HG02884 (cell line): Measurements from ENCODE around the gene CRAMP1.

Experiments used
- ATAC-seq: cut with Tn5 transposase; IDR thresholded peaks from one replicate; pipeline ENCODE4 v1.9.1; 2021; ENCODE audit warnings: mild to moderate bottlenecking, moderate library complexity; ENCODE audit not compliant: unreplicated experiment

Gene CRAMP1

DNA sequence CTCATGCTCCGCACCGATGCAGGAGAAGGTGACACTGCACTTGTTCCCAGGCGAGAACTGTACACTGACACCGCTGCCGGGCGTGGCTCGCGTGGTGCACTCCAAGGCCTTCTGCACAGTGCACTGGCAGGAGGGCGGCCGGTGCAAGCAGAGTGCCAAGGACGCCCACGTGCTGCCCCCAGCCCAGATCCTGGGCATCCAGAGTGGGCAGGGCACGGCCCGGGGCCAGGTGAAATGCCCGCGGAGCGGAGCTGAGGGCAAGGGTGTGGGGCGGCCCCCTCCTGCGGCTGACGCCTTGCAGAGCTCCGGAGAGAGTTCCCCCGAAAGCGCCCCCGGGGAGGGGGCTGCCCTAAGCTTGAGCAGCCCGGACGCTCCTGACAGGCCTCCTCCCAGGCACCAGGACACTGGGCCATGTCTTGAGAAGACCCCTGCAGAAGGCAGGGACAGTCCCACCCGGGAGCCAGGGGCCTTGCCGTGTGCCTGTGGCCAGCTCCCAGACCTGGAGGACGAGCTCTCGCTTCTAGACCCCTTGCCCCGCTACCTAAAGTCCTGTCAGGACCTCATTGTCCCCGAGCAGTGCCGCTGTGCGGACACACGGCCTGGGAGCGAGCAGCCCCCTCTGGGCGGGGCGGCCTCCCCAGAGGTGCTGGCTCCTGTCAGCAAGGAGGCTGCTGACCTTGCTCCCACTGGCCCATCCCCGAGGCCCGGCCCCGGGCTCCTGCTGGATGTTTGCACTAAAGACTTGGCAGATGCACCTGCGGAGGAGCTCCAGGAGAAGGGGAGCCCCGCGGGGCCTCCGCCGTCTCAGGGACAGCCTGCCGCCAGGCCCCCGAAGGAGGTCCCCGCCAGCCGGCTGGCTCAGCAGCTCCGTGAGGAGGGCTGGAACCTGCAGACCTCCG, 44.0 kb downstream of the CRAMP1 start:
- ATAC-seq, result no peak

DNA sequence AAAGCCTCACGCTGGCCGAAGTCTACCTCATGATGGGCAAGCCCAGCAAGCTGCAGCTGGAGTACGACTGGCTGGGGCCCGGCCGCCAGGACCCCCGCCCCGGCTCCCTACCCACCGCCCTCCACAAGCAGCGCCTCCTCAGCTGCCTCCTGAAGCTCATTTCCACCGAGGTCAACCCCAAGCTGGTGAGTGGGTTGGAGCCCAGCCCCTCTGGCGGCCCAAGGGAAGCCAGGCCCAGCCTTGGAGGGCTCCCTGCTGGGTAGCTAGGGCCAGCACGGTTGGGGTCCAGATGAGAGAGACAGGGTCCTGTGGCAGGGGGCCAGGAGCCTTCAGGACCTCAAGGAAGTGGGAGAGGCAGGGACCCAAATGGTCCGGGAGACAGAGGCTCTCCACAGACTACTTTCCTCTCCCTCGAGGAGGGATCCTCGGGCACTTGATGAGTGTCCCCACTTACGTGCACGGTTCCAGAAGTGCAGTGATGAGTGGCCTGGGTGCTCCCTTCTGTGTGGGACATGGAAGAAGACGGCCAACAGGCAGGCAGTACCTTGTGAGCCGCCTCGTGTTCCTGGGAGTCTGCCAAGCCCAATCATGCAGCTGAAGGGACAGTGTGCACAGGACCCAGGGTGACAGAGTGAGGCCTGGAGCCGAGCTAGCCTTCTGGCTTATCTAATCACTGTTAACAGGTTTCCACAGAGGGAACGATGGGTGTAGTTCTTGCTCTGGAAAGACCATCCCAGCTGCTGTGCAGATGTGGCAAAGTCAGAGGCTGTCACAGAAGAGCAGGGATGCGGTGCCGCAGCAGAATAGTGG, 44.9 kb downstream of the CRAMP1 start:
- no peak for ATAC-seq

DNA sequence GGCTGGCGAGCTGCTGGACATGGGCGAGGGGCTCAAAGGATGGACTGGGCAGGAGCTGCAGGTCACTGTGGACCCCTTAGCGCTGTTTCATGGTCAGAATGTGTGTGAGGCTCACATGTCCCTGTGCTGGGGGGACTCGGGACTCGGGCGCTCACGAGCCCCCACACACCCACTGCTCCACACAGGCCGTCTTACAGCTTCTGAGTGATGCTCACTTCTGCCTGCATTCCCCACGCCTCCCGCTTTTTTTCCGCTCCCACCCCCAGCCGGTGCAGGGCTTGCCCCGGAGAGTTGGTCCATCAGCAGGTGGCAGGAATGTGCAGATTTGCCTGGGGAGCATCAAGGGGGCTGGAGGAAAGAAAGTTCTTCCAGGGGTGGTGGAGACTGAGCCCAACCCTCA, 45.7 kb downstream of the CRAMP1 start:
- ATAC-seq, result no peak

DNA sequence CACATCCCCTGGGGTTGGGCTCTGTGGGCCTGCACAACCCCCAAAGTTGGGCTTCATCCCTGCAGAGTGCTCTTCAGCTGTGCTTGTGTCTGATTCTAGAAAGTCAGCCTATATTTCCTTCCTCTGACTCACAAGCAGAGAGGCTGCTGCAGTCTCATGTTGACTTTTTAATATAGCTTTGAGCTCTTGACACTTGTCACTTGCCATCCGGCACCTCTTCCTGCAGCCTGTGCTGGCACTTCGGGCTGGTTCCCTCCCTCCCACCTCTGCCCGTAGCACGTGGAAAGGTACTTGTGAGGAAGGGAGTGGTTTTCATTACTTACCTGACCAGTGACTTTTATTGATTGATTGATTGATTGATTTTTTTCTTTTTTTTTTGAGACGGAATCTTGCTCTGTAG, 46.9 kb downstream of the CRAMP1 start:
- no peak for ATAC-seq

DNA sequence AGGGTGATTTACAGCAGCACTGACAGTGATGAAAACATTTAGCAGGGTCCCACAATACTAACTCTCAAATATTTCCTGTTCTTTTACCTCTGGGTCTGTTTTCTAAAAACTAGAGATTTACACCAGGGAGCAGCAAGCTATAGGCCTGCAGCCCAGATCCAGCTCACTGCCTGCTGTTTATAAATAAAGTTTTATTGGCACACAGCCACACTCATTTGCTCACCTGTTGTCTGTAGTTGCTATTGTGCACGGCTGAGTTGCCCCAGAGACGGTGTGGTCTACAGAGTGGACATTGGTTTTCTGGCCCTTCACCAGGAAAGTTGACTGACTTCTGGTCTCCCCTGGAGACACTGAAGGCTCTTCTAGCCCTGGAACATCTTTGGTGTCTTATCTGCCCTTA, 49.7 kb downstream of the CRAMP1 start:
- ATAC-seq, result no peak

DNA sequence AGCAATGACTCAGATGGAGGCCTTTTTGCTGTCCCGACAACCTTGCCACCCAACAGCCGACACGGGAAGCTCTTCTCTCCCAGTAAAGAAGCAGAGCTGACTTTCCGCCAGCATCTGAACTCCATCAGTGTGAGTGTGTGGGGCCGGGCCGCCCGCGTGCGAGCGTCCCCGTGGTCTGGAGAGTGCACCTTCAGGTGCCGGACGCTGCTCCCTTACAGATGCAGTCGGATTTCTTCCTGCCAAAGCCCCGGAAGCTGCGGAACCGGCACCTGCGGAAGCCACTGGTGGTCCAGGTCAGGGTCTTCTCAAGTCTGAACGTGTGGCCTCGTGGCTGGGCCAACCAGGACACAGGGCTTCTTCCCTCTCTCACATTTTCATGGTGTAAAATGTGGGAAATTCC, 50.4 kb downstream of the CRAMP1 start:
- ATAC-seq, result no peak

DNA sequence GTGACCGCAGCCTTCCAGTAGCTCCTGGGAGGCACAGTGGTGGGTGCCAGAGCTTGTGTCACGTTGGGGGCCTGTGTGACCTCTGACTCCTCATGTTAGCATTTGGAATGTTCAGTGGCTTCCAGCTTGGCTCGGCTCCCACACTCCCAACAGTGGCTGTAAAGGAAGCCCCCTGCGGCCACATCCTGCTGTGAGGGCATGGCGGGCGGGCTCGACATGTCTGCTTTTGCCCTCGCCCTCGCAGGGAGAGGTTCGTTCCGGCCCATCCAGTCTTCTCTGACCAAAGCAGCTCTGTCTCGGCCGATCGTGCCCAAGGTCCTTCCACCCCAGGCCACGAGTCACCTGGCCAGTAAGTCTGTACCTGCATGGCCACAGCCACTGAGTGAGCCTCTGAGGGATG, 53.7 kb downstream of the CRAMP1 start:
- ATAC-seq, result no peak

DNA sequence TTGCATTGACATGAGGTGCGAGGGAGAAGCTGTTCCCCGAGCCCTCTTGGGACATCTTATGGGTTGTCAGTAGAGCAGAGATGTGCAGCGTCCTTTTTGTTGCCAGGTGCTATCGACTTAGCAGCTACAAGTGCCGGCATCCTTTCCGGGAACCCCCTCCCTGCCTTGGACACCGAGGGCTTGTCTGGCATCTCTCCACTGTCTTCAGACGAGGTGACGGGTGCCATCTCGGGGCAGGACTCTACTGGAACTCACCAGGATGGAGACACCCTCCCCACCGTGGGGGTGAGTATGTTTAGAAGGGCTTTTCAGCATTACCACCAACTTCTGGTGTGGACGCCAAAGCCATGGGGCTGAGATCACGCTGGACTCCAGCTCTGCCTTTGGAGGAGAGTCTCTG, 54.2 kb downstream of the CRAMP1 start:
- ATAC-seq, result no peak

DNA sequence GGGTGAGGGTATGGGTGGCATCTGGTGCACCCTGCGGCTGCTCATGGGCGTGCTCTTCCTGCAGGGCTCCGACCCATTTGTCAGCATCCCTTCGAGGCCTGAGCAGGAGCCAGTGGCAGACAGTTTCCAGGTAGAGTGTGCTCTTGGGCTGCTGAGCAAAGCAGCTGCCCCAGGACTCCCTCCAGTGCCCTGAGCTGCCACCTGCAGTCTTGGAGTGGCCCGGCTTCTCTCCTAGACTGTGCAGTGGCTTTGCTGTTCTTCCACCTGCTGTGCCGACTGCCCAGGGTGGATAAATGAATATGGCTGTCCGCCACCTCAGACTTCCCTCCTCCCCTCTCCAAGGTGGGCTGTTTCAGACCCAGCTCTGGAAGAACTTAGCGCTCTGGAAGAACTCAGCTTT, 55.1 kb downstream of the CRAMP1 start:
- ATAC-seq, result no peak

DNA sequence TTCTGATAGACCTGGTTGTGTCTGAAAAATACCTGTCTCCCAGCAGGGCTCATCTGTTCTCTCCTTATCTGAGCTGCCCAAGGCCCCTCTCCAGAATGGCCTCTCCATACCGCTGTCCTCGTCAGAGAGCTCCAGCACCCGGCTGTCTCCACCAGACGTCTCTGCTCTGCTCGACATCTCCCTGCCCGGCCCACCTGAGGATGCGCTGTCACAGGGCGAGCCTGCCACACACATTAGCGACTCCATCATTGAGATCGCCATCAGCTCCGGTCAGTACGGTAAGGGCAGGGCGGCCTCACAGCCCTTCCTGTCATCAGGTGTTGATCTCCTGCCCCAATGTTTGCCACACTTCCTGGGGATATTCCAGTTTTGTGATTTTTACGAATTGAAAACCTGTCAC, 55.8 kb downstream of the CRAMP1 start:
- ATAC-seq, result no peak

DNA sequence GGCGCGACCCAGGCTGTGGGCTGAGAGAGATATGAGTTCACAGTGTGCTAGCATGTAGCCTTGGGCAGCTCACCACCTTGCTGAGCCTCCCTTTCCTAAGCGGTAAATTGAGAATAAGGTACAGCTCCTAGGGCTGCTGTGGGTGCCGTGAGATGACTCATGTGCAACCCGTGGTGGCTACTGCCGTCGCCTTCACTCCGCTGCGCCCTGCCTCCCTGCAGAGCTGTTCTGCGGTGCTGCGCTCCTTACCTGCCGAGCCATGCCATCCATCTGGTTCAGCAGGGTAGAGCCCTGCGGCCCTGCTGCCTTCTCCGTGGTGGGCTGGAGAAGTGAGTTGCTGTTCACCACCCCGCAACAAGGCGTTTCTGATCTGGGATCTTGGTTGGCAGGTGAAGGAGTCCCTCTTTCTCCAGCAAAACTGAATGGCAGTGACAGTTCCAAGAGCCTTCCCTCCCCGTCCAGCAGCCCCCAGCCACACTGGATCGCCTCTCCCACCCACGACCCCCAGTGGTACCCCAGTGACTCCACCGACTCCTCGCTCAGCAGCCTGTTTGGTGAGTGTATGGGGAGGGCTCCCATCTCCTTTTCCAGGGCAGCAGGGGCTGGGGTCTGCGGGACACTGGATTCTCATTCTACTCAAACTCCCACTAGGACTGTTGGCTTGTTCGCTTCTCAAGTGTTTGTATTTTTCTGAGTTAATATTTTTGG, 56.6 kb downstream of the CRAMP1 start:
- ATAC-seq, result no peak

DNA sequence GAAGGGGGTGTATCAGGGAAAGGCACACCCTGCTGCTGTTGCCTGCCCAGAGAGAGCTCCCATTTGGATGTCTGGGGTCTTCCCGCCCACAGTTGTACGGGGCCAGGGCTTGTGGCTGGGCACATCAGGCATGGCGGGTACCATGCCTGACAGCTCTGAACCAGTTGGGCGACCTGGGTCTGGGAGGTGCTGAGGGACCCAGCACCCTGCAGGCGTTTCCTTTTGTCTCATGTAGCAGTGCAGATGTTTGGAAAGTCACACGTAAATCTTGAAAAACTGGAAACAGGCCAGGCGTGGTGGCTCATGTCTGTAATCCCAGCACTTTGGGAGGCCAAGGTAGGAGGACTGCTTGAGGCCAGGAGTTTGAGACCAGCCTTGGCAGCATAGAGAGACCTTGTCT, 57.5 kb downstream of the CRAMP1 start:
- ATAC-seq, result no peak

DNA sequence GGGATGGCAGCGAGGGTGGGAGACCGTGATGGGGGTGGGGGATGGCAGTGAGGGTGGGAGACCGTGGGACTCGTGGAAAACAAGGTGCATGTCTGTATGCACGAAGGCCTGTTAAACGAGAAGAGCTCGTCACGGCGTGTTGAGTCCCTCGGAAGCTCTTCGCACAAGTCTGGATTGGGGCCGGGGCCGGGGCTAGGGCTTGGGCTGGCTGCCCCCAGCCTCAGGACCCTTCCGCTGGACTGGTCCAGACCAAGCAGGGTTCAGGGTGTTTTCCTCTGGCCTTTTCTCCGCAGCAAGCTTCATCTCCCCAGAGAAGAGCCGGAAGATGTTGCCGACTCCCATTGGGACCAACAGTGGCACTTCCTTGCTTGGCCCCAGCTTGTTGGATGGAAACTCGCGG, 58.2 kb downstream of the CRAMP1 start:
- no peak for ATAC-seq

DNA sequence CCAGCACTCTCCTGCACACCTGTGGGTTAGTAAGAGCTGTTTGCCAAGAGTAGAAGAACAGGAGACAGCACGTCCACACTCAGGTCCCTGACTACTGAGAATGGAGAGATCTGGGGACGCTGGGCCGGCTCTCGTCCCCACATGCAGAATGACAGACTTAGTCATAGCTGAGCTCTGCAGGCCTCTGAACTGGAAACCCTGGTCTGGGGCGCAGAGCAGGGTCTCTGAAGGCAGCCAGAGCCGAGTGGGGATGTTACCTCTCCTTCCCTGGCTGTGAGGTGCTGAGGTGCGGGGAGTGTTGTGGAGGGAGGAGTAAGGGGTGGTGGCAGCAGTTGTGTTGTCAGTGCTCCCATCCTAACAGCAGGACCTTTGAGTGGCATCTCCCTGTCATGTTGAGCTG, 58.7 kb downstream of the CRAMP1 start:
- ATAC-seq, result no peak

DNA sequence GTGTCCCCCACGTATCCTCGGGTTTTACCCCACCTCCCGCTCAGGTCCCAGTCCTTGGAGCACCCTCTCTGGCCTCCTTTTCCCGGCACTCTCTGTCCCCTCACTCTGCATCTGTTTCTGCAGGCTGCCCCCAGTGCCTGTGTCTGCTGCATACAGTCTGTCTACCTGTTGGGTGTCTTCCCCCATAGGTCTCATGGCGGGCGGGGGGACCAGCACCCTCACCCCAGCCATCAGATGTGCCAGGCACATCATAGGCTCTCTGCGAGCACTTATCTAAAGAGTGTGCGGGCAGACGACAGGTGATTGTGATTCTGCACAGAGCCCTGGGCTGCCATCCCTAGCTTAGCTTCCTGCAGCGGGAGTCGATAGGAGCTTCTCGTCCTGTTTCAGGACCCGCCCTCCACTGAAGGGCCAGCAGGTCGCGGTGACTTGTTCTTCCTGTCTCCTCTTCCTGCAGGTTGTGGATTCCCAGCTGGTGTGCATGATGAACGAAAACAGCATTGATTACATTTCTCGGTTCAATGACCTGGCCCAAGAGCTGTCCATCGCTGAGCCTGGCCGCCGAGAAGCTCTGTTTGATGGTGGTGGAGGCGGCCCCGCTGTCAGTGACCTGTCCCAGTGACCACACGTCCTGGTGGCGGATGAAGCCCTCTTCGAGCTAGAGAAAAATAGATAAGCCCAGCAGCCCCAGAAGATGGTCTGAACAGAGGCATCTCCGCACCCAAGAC, 61.4 kb downstream of the CRAMP1 start:
- no peak for ATAC-seq

DNA sequence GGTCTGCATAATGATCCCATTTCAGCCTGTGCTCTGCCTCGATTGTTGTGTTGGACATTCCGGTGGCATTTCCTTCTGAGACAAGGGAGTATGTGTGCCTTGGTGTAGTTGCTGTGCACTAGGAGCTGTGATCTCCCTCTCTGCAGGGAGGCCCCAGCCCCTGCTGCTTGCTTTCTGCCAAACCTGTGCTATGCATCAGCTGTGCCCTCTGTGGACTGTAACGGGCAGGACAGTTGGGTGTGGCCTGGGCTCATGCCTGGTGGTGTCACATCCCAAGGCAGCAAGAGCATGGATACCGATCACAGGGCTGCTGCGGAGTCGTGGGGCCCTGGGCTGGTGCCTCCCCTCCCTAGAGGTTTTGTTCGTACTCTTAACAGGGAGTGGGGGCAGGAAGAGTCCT, 62.1 kb downstream of the CRAMP1 start:
- no peak for ATAC-seq

DNA sequence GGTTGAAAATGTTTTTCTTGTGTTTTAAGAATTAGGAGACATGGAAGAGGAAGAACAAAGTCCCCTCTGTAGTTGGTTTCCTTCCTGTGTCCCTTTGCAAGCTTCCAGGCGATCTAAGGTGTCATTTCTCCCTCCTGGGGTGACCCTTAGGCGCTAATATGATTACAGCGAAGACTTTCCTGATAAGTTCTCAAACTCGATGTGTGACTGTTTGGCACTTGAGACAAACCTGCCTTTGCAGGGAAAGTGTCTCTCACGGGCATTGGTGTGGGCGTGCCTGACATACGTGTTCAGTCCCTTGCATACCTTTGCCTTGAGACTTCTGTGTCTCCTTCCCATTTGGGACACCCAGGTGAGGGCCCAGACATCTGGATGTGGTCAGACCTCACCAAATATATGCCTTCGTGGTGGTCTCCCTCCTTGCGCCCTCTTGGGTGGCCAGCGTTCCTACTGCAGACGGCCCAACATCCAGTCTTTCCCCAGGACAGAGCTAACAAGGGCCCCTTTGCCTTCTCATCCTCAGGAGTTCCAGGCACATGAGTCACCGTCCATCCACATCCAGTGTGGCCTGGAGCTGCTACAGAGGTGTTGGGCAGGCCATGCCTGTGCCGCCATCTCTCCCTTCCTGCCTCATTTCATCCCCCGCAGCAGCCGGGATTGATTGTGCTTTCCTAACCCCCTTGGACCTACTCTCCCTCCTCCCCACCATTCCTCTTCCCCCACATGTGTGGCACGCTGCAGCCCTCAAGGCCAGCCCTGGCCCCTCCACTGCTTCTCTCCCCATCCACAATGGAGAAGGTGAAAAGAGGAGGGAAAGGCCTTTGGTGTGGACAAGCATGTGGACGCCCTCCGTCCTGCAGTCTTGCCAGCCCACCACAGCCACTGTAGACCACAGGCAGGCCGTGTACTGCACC, 62.8 kb downstream of the CRAMP1 start:
- no peak for ATAC-seq

DNA sequence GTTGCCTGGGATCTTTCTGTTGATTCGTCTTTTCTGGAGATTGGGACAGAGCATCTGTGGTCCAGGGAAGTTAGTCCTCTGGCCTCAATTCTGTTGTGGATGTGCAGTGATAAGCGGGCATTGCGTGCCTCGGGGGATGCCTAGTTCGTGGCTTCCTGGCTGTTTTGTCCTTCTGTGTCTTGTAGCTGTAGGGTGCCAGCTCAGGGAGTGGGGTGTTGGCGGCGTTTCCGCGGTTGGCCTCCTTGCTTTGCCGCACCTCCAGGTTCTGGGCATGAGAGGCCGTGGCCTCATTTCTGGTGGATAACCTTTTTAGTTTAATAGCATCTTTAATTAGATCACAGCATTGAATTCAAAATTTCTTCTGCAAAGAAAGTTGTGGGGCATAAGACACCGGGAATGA, 64.5 kb downstream of the CRAMP1 start:
- ATAC-seq, result no peak

DNA sequence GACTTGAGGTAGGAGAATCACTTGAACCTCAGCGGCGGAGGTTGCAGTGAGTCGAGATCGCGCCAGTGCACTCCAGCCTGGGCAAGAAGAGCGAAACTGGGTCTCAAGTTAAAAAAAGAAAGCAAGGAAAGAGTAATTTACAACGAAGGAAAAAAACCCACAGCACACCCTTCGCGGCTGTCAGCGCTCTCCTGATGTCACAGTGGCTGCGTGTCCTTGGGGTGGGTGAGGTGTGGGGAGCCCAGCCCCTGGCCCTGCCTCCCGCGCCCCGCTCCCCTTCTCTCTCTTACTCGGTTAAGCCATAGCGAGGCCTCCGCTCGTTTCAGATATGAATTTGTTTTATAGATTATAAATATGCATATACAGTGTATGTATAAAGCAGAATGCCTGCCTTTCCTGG, 65.2 kb downstream of the CRAMP1 start:
- no peak for ATAC-seq

DNA sequence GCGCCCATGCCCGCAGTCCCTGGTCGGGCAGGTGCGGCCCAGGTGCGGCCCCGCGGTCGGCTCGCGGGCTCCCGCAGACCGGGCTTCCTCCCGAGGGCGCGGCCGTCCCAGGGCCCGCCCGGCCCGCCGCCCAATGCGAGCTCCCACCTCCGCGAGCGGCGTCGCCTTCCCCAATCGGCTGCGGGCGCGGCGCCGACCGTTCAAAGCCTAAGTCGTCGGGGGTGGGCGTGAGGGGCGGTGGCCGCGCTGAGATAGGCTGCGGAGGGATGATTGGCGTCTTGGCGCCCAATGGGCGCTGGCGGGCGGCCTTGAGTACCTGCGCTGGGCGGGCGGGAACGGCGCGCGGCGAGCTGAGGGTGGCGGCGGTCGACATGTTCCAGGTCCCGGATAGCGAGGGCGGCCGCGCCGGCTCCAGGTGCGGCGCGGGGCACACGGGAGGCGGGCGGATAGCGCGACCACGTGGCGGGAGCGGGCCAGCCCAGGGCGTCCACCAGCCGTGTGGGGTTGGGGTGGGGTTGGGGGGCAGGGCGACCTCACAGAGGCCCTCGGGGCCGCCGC, 65.9 kb downstream of the CRAMP1 start, which contains the start of gene JPT2:
Gene JPT2 (plus strand): TSS at position 338 of the 558 bp plus-strand sequence. CDS start 34 bp downstream, at position 372.
- peak; percentile 89 for ATAC-seq
